ENCODE data around the gene IL24.

Gene IL24

DNA sequence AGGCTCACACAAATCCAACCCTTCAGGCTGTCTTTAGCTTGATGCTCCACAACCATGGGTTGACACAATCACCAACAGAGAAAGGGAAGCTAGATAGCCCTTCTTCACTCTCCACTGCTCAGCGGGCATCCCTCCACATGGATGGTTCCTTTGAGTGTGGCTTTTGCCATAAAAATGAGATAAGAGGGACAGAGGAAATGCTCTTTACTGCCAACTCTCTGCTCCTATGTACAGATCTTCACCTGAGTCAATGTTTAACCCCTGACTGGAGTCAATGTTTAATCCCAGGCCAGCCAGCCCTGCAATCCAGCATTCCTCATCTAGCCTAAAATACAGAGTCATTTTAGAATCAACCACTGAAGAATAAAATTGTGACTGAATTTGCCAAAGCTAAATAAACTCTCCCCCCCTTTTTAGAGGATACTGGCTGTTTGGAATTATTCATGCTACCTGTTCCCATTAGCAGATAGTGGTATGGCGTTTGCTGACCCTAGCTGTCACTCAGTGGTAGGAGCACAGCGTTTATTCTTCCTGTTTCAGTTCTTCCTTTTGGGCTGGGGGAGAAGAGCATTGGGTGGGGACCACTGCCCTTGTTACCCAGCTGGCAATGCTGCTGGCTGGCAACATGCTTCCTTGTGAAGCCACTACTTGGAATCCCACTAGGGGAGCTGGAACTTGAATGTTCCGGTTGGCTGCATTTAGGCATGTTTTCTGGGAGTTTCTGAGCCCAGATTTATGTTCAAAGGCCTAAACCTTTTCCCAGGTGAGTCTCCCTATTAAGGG is 54.3 kb downstream of the IL24 start:
- in situ Hi-C loops (cut with MboI; ENCODE audit: low sequenced_read_pairs): no loop called here

DNA sequence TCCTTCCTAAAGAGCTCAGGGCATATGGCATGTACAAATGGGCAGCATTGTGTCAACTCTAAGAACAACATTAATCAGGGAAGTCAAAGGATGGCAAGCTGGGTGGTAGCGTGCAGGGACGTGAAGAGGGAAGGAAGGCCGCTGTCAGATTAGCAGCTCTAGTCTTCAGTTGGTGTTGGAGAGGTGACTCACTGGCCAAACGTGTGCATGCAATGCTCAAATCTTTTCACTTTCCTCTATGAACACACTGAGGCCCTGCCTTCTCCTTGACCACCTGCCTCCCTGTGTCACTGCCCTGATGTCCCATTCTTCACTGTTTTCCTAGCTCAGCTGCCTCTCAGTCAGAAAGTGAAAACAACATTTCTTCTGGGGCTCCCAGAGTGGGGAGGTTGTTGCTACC is 54.9 kb downstream of the IL24 start:
- in situ Hi-C loops (cut with MboI; ENCODE audit: low sequenced_read_pairs): no loop called here

DNA sequence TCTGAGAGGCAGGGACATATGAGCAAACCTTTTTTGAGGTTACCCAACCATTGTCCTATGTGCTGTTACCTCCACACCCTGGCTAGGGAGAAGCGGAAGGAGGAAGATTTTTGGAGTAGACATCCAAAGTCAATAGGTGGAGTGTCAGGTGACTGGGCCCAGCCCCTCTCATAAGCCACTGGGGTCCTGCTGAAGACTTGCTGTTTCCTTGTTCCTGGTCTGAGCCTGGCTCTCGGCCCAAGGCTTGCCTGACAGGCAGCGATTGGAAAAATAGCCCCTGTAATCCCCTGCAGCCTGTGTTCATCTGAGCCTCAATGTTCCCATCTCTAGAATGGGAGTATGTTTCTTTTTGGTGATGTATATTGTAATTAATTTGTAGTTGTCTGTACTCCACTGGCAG is 55.9 kb downstream of the IL24 start:
- in situ Hi-C loops (cut with MboI; ENCODE audit: low sequenced_read_pairs): no loop called here

DNA sequence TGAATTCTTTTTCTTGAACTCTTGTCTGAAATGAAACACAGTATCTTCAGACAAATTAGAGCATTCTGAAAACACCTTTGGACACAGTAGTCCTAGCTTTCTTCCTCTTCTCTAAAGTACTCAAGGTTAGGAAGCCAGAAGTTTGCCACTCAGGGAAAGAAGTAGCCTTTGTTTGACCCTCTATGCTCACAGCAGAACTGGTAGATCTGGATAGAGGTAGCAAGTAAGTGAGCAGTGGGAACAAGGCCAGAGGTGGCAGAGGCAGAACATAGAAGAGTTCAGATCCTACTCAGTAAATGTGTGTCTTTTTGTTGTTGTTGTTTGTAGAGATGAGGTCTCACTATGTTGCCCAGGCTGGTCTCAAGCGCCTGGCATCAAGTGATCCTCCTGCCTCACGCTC is 56.4 kb downstream of the IL24 start:
- in situ Hi-C loops (cut with MboI; ENCODE audit: low sequenced_read_pairs): no loop called here
